NOMO-1 treated with dmso at 0.1 percent for 144 hours (cell line): Measurements from ENCODE around the gene HMGXB3.
"Not testable (repeated sequence)": the region's sequence is repeated elsewhere in the genome, so short reads cannot be mapped to it uniquely, and the experiment has no call there.

ENCODE experiments used
- DNase-seq: peaks from one replicate; lab custom pipeline; 2025; ENCODE audit not compliant: unreplicated experiment; lab: John Stamatoyannopoulos, UW

The HMGXB3 gene

GRCh38 chr5:150021491-150022157 lies 21.1 kb downstream of the HMGXB3 start:
- no peak for DNase-seq

GRCh38 chr5:150022158-150022531 lies 21.6 kb downstream of the HMGXB3 start:
- DNase-seq: no peak

GRCh38 chr5:150022681-150023080 lies 22.1 kb downstream of the HMGXB3 start:
- no peak for DNase-seq

GRCh38 chr5:150023136-150023535 lies 22.6 kb downstream of the HMGXB3 start:
- DNase-seq: no peak

- DNase-seq: no peak
Measured at GRCh38 chr5:150024346-150024984, 23.9 kb downstream of the HMGXB3 start.

GRCh38 chr5:150026682-150027172 lies 26.2 kb downstream of the HMGXB3 start:
- no peak for DNase-seq

- not testable (repeated sequence) for DNase-seq
Measured at GRCh38 chr5:150028047-150028446, 27.5 kb downstream of the HMGXB3 start.

- no peak for DNase-seq
Measured at GRCh38 chr5:150033334-150033733, 32.8 kb downstream of the HMGXB3 start.

GRCh38 chr5:150034662-150035061 lies 34.1 kb downstream of the HMGXB3 start:
- DNase-seq: no peak

- peak; percentile 41 for DNase-seq
Measured at GRCh38 chr5:150035139-150035895, 34.8 kb downstream of the HMGXB3 start.

GRCh38 chr5:150036513-150036912 lies 36.0 kb downstream of the HMGXB3 start:
- no peak for DNase-seq

GRCh38 chr5:150038547-150038946 lies 38.0 kb downstream of the HMGXB3 start:
- no peak for DNase-seq

- DNase-seq: no peak
Measured at GRCh38 chr5:150042459-150042858, 41.9 kb downstream of the HMGXB3 start.

- DNase-seq: no peak
Measured at GRCh38 chr5:150043657-150044328, 43.3 kb downstream of the HMGXB3 start.

GRCh38 chr5:150044329-150044681 lies 43.8 kb downstream of the HMGXB3 start:
- DNase-seq: no peak

- DNase-seq: no peak
Measured at GRCh38 chr5:150044712-150045111, 44.2 kb downstream of the HMGXB3 start.

GRCh38 chr5:150045549-150045948 lies 45.0 kb downstream of the HMGXB3 start:
- no peak for DNase-seq

- DNase-seq: no peak
Measured at GRCh38 chr5:150046031-150046430, 45.5 kb downstream of the HMGXB3 start.

- DNase-seq: not testable (repeated sequence)
Measured at GRCh38 chr5:150050172-150050811, 49.8 kb downstream of the HMGXB3 start.

GRCh38 chr5:150051657-150052195 lies 51.2 kb downstream of the HMGXB3 start:
- DNase-seq: no peak
